ENCODE results near the gene EMILIN1.

GRCh38 chr2:27083410-27084296 is 5.2 kb downstream of the EMILIN1 start:
- no peak for TF ChIP-seq MYC (IDR thresholded peaks at IDR 0.05; ENCODE audit: low read depth, low read length)
- no peak for TF ChIP-seq CTCF (IDR thresholded peaks at IDR 0.05; ENCODE audit: extremely low read depth in 1 of 2, insufficient read depth in 1 of 2, low read depth in 1 of 2, low read length in 2 of 2)
- no peak for TF ChIP-seq POLR2A (IDR thresholded peaks at IDR 0.05; ENCODE audit: low read depth, low read length)
- TF ChIP-seq EZH2 (IDR thresholded peaks at IDR 0.05; ENCODE audit: borderline replicate concordance, low read depth, low read length, severe bottlenecking) = no peak
- TF ChIP-seq FOS (IDR thresholded peaks at IDR 0.05; ENCODE audit: borderline replicate concordance, insufficient read depth, low read length) = no peak
- TF ChIP-seq POLR2AphosphoS5 (IDR thresholded peaks at IDR 0.05; ENCODE audit: insufficient read depth, low read depth, low read length) = no peak

All from endothelial cell of umbilical vein (primary cell).